Mononuclear cell (primary cell): Measurements from ENCODE around the gene TTLL4. TPM values are rescaled to one million over a fixed set of nuclear protein-coding genes. Genes with fewer than 3 reads are reported as not detected.

Source experiments
- H3K27me3 ChIP-seq: 2 replicates; pipeline ENCODE4 v1.6.0; 2011; ENCODE audit warnings: low read length, control low read depth; ENCODE audit not compliant: insufficient read depth
- H3K4me1 ChIP-seq: 2 replicates; pipeline ENCODE4 v1.5.1; 2011; ENCODE audit warnings: mild to moderate bottlenecking, low read length, control low read depth; ENCODE audit not compliant: insufficient read depth
- H3K4me3 ChIP-seq: 2 replicates; pipeline ENCODE4 v1.5.1; 2011; ENCODE audit warnings: mild to moderate bottlenecking, low read length, moderate library complexity
- H3K9me3 ChIP-seq: 2 replicates; pipeline ENCODE4 v1.5.1; 2011; ENCODE audit warnings: low read depth, mild to moderate bottlenecking, control low read depth, low read length
- total RNA-seq: library from RNA; depleted of rRNA; stranded (reverse); fragments of >200 nt; gene quantifications from one replicate; pipeline ENCODE4 v1.2.3, GENCODE V29; 2012

TTLL4 gene
- total RNA-seq, 1 donor, result 10.4 TPM

- Histone ChIP-seq H3K9me3 (peaks cover 12% of the 10 kb centered on the region), H3K4me1 (peaks cover 17% of the 10 kb centered on the region), H3K4me3 (no peak overlapping the region), H3K27me3 (no peaks in the 10 kb centered on the region)
These were observed 15.5 kb downstream of the TTLL4 start for GRCh38 chr2:218726004-218726574.

DNA sequence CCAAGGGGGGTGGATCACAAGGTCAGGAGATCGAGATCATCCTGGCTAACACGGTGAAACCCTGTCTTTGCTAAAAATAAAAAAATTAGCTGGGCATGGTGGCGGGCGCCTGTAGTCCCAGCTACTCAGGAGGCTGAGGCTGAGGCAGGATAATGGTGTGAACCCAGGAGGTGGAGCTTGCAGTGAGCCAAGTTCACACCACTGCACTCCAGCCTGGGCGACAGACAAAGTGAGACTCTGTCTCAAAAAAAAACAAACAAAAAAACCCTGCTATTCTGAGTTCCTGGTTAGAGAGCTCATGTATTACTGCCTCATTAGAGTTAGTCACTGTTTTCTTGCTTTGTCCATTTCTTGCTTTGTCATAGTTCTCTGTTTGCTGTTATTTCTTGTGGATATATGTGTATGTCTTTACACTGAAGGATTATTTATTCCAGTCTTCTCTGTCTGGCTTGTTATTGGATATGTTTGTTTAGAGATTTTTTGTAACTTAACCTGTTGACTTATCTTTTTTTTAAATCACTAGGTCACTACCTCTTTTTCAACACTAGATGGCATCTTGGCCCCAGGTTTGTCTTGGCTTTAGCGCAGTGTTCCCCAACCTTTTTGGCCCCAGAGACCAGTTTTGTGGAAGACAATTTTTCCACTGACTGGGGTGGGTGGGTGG is 17.0 kb downstream of the TTLL4 start:
- peaks cover 12% of the 10 kb centered on the region for H3K9me3 ChIP-seq
- H3K27me3 ChIP-seq, result no peaks in the 10 kb centered on the region
- no peak overlapping the region for H3K4me3 ChIP-seq
- H3K4me1 ChIP-seq, result peaks cover 29% of the 10 kb centered on the region

DNA sequence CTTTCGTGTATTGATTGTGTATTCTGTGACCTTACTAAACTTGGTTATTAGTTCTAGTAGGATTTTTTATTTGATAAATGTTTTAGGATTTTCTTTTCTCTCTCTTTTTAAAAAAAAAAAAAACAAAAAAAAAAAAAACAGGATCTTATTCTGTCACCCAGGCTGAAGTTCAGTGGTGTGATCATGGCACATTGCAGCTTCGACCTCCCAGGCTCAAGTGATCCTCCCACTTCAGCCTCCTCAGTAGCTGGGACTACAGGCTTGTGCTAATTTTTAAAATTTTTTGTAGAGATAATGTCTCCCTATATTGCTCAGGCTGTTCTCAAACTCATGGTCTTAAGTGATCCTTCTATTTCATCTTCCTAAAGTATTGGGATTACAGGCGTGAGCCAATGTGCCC is 19.0 kb downstream of the TTLL4 start:
- Histone ChIP-seq H3K9me3 (peaks cover 12% of the 10 kb centered on the region), H3K4me3 (no peak overlapping the region), H3K4me1 (peaks cover 41% of the 10 kb centered on the region), H3K27me3 (no peaks in the 10 kb centered on the region)

- Histone ChIP-seq H3K4me3 (no peak overlapping the region), H3K9me3 (no peaks in the 10 kb centered on the region), H3K27me3 (no peaks in the 10 kb centered on the region), H3K4me1 (peaks cover 59% of the 10 kb centered on the region)
These were observed 21.6 kb downstream of the TTLL4 start for GRCh38 chr2:218732052-218732760.

GRCh38 chr2:218732761-218733158 is 22.1 kb downstream of the TTLL4 start:
- no peaks in the 10 kb centered on the region for H3K27me3 ChIP-seq
- H3K4me1 ChIP-seq, result peaks cover 59% of the 10 kb centered on the region
- no peaks in the 10 kb centered on the region for H3K9me3 ChIP-seq
- H3K4me3 ChIP-seq, result no peak overlapping the region

- Histone ChIP-seq H3K27me3 (no peaks in the 10 kb centered on the region), H3K4me3 (no peak overlapping the region), H3K4me1 (peaks cover 59% of the 10 kb centered on the region), H3K9me3 (no peaks in the 10 kb centered on the region)
These were observed 22.8 kb downstream of the TTLL4 start for GRCh38 chr2:218733171-218734021.

GRCh38 chr2:218734190-218734975 is 23.7 kb downstream of the TTLL4 start:
- H3K4me1 ChIP-seq, result peaks cover 59% of the 10 kb centered on the region
- H3K27me3 ChIP-seq, result no peaks in the 10 kb centered on the region
- no peak overlapping the region for H3K4me3 ChIP-seq
- H3K9me3 ChIP-seq, result no peaks in the 10 kb centered on the region

DNA sequence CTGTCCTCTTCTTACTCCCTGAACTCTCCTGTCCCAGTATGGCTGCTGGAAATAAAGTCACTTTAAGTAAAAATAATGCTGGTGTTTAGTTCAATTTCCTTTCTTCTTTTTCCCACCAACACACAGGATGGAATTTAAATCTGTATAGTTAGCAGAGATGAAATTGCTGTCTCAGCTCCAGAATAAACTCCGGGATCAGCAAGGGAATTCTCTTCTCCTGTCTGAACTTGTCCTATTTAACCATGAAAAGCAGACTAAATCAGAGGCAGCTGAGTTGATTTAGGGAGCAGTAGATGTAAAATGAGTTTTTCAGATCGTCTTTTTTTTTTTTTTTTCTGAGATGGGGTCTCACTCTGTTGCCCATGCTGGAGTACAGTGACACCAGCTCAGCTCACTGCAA is 25.9 kb downstream of the TTLL4 start:
- Histone ChIP-seq H3K27me3 (no peaks in the 10 kb centered on the region), H3K4me3 (no peak overlapping the region), H3K4me1 (peaks cover 48% of the 10 kb centered on the region), H3K9me3 (no peaks in the 10 kb centered on the region)

DNA sequence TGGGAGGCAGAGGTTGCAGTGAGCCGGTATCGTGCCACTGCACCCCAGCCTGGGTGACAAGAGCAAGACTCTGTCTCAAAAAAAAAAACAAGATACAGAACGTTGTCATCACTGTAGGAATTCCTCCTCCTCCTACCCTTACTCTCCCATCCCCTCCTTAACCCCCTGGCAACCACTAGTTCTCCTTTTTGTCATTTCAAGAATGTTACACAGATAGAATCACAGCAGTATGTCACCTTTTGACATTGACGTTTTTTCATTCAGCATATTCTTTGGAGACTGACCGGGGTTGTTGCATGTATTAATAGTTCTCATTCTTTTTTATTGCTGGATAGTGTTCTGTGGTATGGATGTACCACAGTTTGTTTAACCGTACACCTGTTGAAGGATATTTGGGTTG is 32.4 kb downstream of the TTLL4 start:
- Histone ChIP-seq H3K4me3 (no peak overlapping the region), H3K27me3 (no peaks in the 10 kb centered on the region), H3K9me3 (no peaks in the 10 kb centered on the region), H3K4me1 (peaks cover 52% of the 10 kb centered on the region)

- Histone ChIP-seq H3K4me3 (no peak overlapping the region), H3K9me3 (no peaks in the 10 kb centered on the region), H3K27me3 (no peaks in the 10 kb centered on the region), H3K4me1 (peaks cover 63% of the 10 kb centered on the region)
These were observed 34.0 kb downstream of the TTLL4 start for GRCh38 chr2:218744615-218745014.

DNA sequence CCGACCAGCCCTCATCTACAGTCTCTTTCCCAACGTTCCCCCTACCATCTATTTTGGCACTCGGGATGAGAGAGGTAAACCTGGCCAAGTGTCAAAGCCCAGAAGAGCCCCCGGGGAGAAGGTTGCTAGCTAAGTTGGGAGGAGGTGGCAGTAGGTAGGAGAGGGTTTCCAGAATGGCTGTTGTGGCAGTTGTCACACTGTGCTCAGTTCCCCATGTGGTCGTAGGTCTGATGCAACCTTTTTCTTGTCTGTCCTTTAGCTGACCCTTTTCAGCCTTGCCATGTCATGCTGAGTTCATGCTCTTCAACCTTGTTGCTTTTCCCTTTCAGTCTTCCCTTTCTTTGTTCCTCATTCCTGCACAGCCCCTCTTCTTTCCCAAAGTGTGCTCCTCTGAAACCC is 34.5 kb downstream of the TTLL4 start:
- Histone ChIP-seq H3K4me3 (no peak overlapping the region), H3K27me3 (no peaks in the 10 kb centered on the region), H3K9me3 (no peaks in the 10 kb centered on the region), H3K4me1 (peaks cover 63% of the 10 kb centered on the region)

DNA sequence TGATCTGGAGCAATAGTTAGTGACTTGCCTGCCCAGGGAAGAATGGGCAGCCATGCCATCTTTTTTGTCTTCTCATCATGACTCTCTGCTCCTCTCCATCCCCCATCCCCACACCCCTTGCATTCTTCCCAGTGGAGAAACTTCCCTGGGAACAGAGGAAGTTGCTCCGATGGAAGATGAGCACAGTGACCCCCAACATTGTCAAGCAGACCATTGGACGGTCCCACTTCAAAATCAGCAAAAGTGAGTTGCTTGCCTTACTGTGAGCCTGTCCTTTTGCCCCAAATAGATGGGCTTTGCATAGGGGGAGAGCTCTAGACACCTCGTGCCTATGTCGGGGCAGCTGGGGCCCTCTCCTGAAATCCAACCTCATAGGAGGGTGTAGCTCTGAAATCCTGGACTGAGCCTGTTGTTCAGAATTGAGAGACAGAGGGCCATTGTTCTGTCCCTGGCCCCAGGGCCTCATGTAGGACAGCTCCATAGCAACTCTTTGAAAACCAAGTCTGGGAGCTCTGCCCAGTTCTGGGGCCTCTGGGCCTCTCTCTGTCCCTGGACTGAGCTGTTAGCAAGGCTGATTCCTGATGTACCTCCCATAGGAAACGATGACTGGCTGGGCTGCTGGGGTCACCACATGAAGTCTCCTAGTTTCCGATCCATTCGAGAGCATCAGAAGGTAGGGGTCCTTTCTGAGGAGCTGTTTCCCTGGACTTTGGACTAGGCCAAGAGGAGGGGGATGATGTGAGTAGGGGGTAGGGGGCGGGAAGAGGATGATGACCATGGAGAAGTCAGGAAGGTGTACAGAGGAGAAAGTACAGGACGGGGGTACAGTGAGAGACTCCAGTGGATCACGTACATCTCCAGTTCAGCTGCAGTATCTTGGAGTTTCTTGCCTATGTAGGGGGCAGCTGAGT is 35.2 kb downstream of the TTLL4 start:
- no peaks in the 10 kb centered on the region for H3K27me3 ChIP-seq
- H3K9me3 ChIP-seq, result no peaks in the 10 kb centered on the region
- H3K4me1 ChIP-seq, result peaks cover 63% of the 10 kb centered on the region
- no peak overlapping the region for H3K4me3 ChIP-seq

- H3K27me3 ChIP-seq, result no peaks in the 10 kb centered on the region
- no peak overlapping the region for H3K4me3 ChIP-seq
- peaks cover 63% of the 10 kb centered on the region for H3K4me1 ChIP-seq
- H3K9me3 ChIP-seq, result no peaks in the 10 kb centered on the region
These were observed 35.8 kb downstream of the TTLL4 start for GRCh38 chr2:218746470-218746795.

DNA sequence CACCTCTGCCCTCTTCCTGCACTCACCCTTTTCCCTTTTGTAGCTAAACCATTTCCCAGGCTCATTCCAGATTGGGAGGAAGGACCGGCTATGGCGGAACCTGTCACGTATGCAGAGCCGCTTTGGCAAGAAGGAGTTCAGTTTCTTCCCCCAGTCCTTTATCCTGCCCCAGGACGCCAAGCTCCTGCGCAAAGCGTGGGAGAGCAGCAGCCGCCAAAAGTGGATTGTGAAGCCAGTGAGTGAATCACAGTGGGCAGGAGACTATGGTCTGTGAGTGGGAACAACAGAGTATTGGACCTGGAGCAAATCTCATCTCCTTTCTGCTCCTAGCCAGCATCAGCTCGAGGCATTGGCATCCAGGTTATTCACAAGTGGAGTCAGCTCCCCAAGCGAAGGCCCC is 36.3 kb downstream of the TTLL4 start:
- H3K4me3 ChIP-seq, result no peak overlapping the region
- no peaks in the 10 kb centered on the region for H3K27me3 ChIP-seq
- peaks cover 60% of the 10 kb centered on the region for H3K4me1 ChIP-seq
- H3K9me3 ChIP-seq, result no peaks in the 10 kb centered on the region
